ENCODE measurements around the gene RPLP2.

The RPLP2 gene

GRCh38 chr11:790721-791564 is 18.8 kb upstream of the RPLP2 start:
- in situ Hi-C loops (cut with MboI; ENCODE audit: low sequenced_read_pairs): no loop called here

GRCh38 chr11:791658-792534 is 17.9 kb upstream of the RPLP2 start:
- in situ Hi-C loops (cut with MboI; ENCODE audit: low sequenced_read_pairs): no loop called here

- in situ Hi-C loops (cut with MboI; ENCODE audit: low sequenced_read_pairs): no loop called here
Observed at GRCh38 chr11:792535-792821, 17.3 kb upstream of the RPLP2 start.

- in situ Hi-C loops (cut with MboI; ENCODE audit: low sequenced_read_pairs): no loop called here
Observed at GRCh38 chr11:792873-793272, 16.9 kb upstream of the RPLP2 start.

GRCh38 chr11:793556-793955 is 16.2 kb upstream of the RPLP2 start:
- in situ Hi-C loops (cut with MboI; ENCODE audit: low sequenced_read_pairs): no loop called here

- in situ Hi-C loops (cut with MboI; ENCODE audit: low sequenced_read_pairs): no loop called here
Observed at GRCh38 chr11:794013-794765, 15.6 kb upstream of the RPLP2 start.

GRCh38 chr11:794766-795633 is 14.8 kb upstream of the RPLP2 start:
- in situ Hi-C loops (cut with MboI; ENCODE audit: low sequenced_read_pairs): no loop called here

- in situ Hi-C loops (cut with MboI; ENCODE audit: low sequenced_read_pairs): no loop called here
Observed at GRCh38 chr11:795634-796564, 13.9 kb upstream of the RPLP2 start.

GRCh38 chr11:796565-797295 is 13.0 kb upstream of the RPLP2 start:
- in situ Hi-C loops (cut with MboI; ENCODE audit: low sequenced_read_pairs): no loop called here

- in situ Hi-C loops (cut with MboI; ENCODE audit: low sequenced_read_pairs): no loop called here
Observed at GRCh38 chr11:797296-798092, 12.3 kb upstream of the RPLP2 start.

GRCh38 chr11:798093-798713 is 11.6 kb upstream of the RPLP2 start, which contains the start of gene SLC25A22:
TSS of gene SLC25A22 (minus strand) at chr11:798281. CDS start at chr11:795006, 3,275 bp downstream.
- in situ Hi-C loops (cut with MboI; ENCODE audit: low sequenced_read_pairs): no loop called here

GRCh38 chr11:799641-800316 is 10.0 kb upstream of the RPLP2 start:
- in situ Hi-C loops (cut with MboI; ENCODE audit: low sequenced_read_pairs): no loop called here

- in situ Hi-C loops (cut with MboI; ENCODE audit: low sequenced_read_pairs): no loop called here
Observed at GRCh38 chr11:800473-800872, 9.3 kb upstream of the RPLP2 start.

- in situ Hi-C loops (cut with MboI; ENCODE audit: low sequenced_read_pairs): no loop called here
Observed at GRCh38 chr11:801097-801780, 8.5 kb upstream of the RPLP2 start.

- in situ Hi-C loops (cut with MboI; ENCODE audit: low sequenced_read_pairs): no loop called here
Observed at GRCh38 chr11:802018-802617, 7.6 kb upstream of the RPLP2 start.
